Measurements from ENCODE around the gene CD79B. TPM values are rescaled to one million over a fixed set of nuclear protein-coding genes. Genes with fewer than 3 reads are reported as not detected.
"Not testable (repeated sequence)": the region's sequence is repeated elsewhere in the genome, so short reads cannot be mapped to it uniquely, and the experiment has no call there.

CD79B gene
- total and polyA plus RNA-seq, 5 donors: 1.1 to 2.7 (median 2.4) TPM

DNA sequence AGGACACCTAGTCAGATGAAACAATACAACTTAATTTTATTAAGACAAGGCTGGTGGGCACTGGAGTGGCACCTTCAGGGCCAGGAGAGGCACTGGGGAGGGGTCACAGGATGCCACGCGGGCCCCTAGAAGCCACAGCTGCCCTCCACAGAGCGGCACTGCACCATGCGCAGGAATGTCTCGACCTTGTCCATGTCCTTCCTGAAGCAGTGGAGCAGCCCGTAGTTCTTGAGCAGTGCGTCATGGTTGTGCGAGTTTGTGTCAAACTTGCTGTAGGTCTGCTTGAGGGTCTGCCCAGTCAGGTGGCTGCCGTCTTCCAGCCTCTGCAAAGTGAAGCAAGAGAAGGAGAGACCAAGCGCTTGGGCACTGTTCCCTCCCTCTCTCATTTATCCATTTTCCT is 22.5 kb downstream of the CD79B start:
- H3K4me3 ChIP-seq (ENCODE audit: low read length); ATAC-seq; intact Hi-C loops (cut with DNase I); H3K9me3 ChIP-seq (ENCODE audit: control insufficient read depth, low read length); H3K4me1 ChIP-seq (ENCODE audit: control insufficient read depth, insufficient read depth, low read length); H3K27ac ChIP-seq (ENCODE audit: low read length); H3K27me3 ChIP-seq (ENCODE audit: control insufficient read depth, insufficient read depth); DNase-seq: not testable (repeated sequence)
- WGBS: 89% methylated on average over 10 of the region's 10 CpGs

DNA sequence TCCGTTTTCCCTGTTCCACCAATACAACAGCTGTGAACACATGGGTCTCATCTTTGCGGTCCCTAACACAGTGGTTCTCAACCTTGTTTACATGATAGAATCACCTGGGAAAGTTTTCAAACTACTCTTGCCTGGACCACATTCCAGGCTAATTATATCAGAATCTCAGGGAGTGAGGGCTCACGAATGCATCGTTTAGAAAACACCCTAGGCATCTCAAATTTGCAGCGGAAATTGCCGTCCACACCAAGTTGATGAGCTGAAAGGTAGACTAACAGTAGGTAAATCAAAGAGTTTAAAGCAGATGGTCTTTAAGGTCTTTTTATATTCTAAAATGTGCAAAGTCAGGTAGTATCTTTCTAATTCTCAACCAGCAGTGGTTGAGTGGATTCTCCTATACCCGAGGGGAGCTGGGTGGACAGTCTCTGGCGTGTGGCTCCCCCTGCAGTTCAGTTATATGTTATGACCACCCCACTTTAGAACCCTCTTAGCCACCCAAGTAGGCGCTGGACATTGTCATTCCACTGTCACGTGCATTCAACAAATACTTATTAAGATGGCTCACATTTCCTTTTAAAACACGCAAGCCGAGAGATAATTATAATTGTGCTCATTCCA is 24.9 kb downstream of the CD79B start:
- H3K27ac ChIP-seq (ENCODE audit: low read length); DNase-seq; H3K4me3 ChIP-seq (ENCODE audit: low read length); intact Hi-C loops (cut with DNase I); H3K27me3 ChIP-seq (ENCODE audit: control insufficient read depth, insufficient read depth); H3K9me3 ChIP-seq (ENCODE audit: control insufficient read depth, low read length); H3K4me1 ChIP-seq (ENCODE audit: control insufficient read depth, insufficient read depth, low read length): not testable (repeated sequence)
- ATAC-seq: peak in 1 of 2 donors; percentile 40
- 59% methylated on average over 11 of the region's 12 CpGs for WGBS

DNA sequence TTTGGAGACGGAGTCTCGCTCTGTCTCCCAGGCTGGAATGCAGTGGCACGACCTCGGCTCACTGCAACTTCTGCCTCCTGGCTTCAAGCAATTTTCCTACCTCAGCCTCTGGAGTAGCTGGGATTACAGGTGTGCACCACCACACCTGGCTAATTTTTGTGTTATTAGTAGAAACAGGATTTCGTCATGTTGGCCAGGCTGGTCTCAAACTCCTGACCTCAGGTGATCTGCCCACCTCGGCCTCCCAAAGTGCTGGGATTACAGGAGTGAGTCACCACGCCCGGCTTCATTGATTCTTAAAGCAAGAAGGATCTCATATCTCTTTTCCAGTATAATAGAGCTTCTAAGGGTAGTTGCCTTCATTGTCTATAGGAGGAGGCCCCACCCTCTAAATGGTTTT is 27.3 kb downstream of the CD79B start:
- H3K9me3 ChIP-seq (ENCODE audit: control insufficient read depth, low read length); ATAC-seq; intact Hi-C loops (cut with DNase I); H3K27ac ChIP-seq (ENCODE audit: low read length); H3K4me1 ChIP-seq (ENCODE audit: control insufficient read depth, insufficient read depth, low read length); DNase-seq; H3K4me3 ChIP-seq (ENCODE audit: low read length); H3K27me3 ChIP-seq (ENCODE audit: control insufficient read depth, insufficient read depth): not testable (repeated sequence)
- 95% methylated on average over 8 of the region's 8 CpGs for WGBS

GRCh38 chr17:63903787-63904201 is 28.3 kb downstream of the CD79B start:
- 33% methylated on average over 5 of the region's 5 CpGs for WGBS

DNA sequence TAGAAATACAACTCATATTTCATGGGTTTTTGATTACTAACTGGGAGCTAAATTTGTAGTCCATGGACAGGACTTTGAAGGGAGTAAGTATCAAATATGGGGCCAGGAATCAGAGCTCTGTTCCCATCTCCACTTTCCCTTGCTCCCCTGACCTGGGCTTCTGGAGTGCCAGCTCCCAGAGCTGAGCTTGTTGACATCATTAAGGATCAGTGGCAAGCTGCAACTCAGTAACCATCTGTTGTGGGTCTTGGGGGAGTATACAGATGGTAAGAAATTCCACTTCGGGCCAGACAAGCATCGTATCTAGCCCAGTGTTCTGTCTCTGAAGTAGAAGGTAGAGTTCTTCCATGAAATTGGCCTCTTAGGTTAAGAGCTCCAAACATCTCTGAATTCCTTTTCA is 30.2 kb downstream of the CD79B start:
- intact Hi-C loops (cut with DNase I); ATAC-seq: not testable (repeated sequence)
- 87% methylated on average over 2 of the region's 2 CpGs for WGBS

More at GRCh38 chr17:63903787-63904201, 28.3 kb downstream of the CD79B start:
- H3K27me3 ChIP-seq (ENCODE audit: control insufficient read depth, insufficient read depth); DNase-seq; intact Hi-C loops (cut with DNase I); H3K27ac ChIP-seq (ENCODE audit: low read length); H3K4me1 ChIP-seq (ENCODE audit: control insufficient read depth, insufficient read depth, low read length); H3K4me3 ChIP-seq (ENCODE audit: low read length); H3K9me3 ChIP-seq (ENCODE audit: control insufficient read depth, low read length): not testable (repeated sequence)
- peak; percentile 34 to 55 for ATAC-seq

GRCh38 chr17:63898899-63899798 is 33.0 kb downstream of the CD79B start:
- H3K9me3 ChIP-seq (ENCODE audit: control insufficient read depth, low read length); DNase-seq; H3K4me1 ChIP-seq (ENCODE audit: control insufficient read depth, insufficient read depth, low read length); intact Hi-C loops (cut with DNase I); H3K4me3 ChIP-seq (ENCODE audit: low read length); ATAC-seq; H3K27ac ChIP-seq (ENCODE audit: low read length); H3K27me3 ChIP-seq (ENCODE audit: control insufficient read depth, insufficient read depth): not testable (repeated sequence)
- 88% methylated on average over 6 of the region's 6 CpGs for WGBS

More for the DNA sequence above, 30.2 kb downstream of the CD79B start:
- H3K4me3 ChIP-seq (ENCODE audit: low read length); H3K4me1 ChIP-seq (ENCODE audit: control insufficient read depth, insufficient read depth, low read length); H3K27ac ChIP-seq (ENCODE audit: low read length); H3K27me3 ChIP-seq (ENCODE audit: control insufficient read depth, insufficient read depth); DNase-seq; H3K9me3 ChIP-seq (ENCODE audit: control insufficient read depth, low read length): not testable (repeated sequence)

- ATAC-seq; H3K4me3 ChIP-seq (ENCODE audit: low read length); intact Hi-C loops (cut with DNase I); H3K4me1 ChIP-seq (ENCODE audit: control insufficient read depth, insufficient read depth, low read length); DNase-seq; H3K9me3 ChIP-seq (ENCODE audit: control insufficient read depth, low read length); H3K27ac ChIP-seq (ENCODE audit: low read length); H3K27me3 ChIP-seq (ENCODE audit: control insufficient read depth, insufficient read depth): not testable (repeated sequence)
- WGBS: 81% methylated on average over 9 of the region's 14 CpGs
Observed at GRCh38 chr17:63896524-63897354, 35.4 kb downstream of the CD79B start, which contains the start of gene CSH1. CSH1 (minus strand) TSS chr17:63896574; CDS start chr17:63896511, 63 bp downstream.

DNA sequence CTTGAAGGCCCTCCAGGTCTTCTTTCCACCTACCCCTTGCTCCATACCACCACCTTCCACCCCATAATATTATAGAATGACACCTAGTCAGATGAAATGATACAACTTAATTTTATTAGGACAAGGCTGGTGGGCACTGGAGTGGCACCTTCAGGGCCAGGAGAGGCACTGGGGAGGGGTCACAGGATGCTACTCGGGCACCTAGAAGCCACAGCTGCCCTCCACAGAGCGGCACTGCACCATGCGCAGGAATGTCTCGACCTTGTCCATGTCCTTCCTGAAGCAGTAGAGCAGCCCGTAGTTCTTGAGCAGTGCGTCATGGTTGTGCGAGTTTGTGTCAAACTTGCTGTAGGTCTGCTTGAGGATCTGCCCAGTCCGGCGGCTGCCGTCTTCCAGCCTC is 37.3 kb downstream of the CD79B start:
- 94% methylated on average over 10 of the region's 10 CpGs for WGBS
- intact Hi-C loops (cut with DNase I): not testable (repeated sequence)

GRCh38 chr17:63894021-63894420 is 38.1 kb downstream of the CD79B start:
- intact Hi-C loops (cut with DNase I): not testable (repeated sequence)

More for the DNA sequence above, 37.3 kb downstream of the CD79B start:
- ATAC-seq; DNase-seq; H3K4me1 ChIP-seq (ENCODE audit: control insufficient read depth, insufficient read depth, low read length); H3K27ac ChIP-seq (ENCODE audit: low read length); H3K27me3 ChIP-seq (ENCODE audit: control insufficient read depth, insufficient read depth); H3K4me3 ChIP-seq (ENCODE audit: low read length); H3K9me3 ChIP-seq (ENCODE audit: control insufficient read depth, low read length): not testable (repeated sequence)

DNA sequence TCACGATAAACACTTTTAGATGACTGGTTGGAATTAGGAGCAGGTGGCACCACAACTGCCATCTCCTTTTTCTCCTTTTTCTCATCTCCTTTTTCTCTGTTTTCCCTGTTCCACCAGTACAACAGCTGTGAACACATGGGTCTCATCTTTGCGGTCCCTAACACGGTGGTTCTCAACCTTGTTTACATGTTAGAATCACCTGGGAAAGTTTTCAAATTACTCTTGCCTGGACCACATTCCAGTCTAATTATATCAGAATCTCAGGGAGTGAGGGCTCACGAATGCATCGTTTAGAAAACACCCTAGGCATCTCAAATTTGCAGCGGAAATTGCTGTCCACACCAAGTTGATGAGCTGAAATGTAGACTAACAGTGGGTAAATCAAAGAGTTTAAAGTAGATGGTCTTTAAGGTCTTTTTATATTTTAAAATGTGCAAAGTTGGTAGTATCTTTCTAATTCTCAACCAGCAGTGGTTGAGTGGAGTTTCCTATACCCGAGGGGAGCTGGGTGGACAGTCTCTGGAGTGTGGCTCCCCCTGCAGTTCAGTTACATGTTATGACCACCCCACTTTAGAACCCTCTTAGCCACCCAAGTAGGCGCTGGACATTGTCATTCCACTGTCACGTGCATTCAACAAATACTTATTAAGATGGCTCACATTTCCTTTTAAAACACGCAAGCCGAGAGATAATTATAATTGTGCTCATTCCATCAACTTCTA is 39.7 kb downstream of the CD79B start:
- ATAC-seq; H3K27ac ChIP-seq (ENCODE audit: low read length); H3K27me3 ChIP-seq (ENCODE audit: control insufficient read depth, insufficient read depth); DNase-seq; H3K9me3 ChIP-seq (ENCODE audit: control insufficient read depth, low read length); intact Hi-C loops (cut with DNase I); H3K4me3 ChIP-seq (ENCODE audit: low read length); H3K4me1 ChIP-seq (ENCODE audit: control insufficient read depth, insufficient read depth, low read length): not testable (repeated sequence)
- 51% methylated on average over 11 of the region's 11 CpGs for WGBS

More at GRCh38 chr17:63894021-63894420, 38.1 kb downstream of the CD79B start:
- not testable (repeated sequence) for H3K27me3 ChIP-seq (ENCODE audit: control insufficient read depth, insufficient read depth); DNase-seq; H3K9me3 ChIP-seq (ENCODE audit: control insufficient read depth, low read length); ATAC-seq; H3K4me1 ChIP-seq (ENCODE audit: control insufficient read depth, insufficient read depth, low read length); H3K4me3 ChIP-seq (ENCODE audit: low read length); H3K27ac ChIP-seq (ENCODE audit: low read length)
- 65% methylated on average over 3 of the region's 3 CpGs for WGBS
